HFF-Myc (cell line): ENCODE data around the gene GNMT.

Source experiments
- DNase-seq: peaks from one replicate; pipeline ENCODE4 v3.0.0-alpha.2; 2011; ENCODE audit warnings: low read depth; ENCODE audit errors: extremely low read depth
- H3K4me3 ChIP-seq: replicated peaks from 2 replicates; pipeline ENCODE4 v1.5.1; 2011; ENCODE audit warnings: low read depth, mild to moderate bottlenecking, control low read depth, low read length
- TF ChIP-seq, protein P1 (sequence below): IDR thresholded peaks from 2 replicates; pipeline ENCODE4 v1.5.1; 2012; ENCODE audit warnings: mild to moderate bottlenecking, low read depth, low read length, control low read depth; ENCODE audit errors: missing control alignments

The GNMT gene

DNA sequence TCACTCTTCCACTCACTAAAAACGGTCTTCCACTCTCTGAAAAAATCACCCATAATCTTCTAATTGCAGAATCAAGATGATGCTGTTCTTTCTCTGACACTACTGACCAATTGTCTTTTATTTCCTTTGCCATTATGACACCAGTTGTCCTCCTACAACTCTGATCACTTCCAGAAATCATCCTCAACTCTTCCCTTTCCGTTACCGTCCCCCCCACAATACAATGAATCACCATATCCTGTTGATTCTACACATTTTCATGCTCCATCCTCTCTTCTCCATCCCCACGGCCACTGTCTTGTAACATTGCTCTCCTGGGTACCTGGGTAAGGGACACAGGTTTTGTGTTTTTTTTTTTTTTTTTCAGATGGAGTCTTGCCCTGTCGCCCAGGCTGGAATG is 21.3 kb downstream of the GNMT start:
- DNase-seq = no peak

DNA sequence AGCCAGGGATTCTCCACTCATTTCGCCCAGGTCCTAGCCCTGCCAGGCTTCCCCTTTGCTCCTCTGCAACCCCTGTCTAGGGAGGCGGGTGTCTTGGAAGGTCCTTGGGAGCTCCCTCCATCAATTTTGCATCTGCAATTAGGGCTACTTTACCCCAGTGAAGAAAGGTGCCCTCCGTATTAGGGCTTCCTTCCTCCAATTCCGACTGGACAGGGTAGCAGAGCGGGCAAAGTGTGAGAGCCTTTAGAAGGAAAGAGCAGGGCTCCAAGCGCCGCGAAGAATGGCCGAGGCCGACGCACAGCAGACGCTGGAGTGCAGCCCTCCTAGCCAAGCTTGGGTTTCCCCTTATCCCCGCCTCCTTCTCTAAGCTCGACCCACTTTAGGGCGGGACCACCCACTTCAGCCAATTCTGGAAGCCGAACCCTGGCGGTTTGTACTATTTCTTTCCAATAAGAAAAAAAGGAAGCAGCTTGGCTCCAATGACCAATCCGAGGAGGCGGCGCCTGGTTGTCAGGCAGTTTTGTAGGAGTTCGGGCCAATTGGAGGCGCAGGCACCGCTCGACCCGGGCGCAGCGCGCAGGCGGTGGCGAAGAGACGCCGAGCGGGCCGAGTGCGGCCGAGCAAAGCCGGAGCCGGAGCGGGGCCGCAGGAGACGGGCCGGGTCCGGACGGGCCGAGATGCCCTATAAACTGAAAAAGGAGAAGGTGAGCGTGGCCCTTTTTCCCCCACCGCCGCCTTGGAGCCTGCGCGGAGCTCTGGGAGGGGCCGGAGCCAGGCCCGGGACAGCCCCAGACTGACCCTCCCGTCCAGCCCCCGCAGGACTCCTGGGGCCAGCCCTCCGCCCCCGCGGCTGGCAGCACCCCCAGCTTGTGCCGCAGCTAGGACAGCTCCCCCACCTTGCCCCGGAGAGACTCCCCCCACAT is 23.7 kb downstream of the GNMT start, which contains the start of gene PPP2R5D:
PPP2R5D (plus strand) TSS at position 570 of the 923 bp plus-strand sequence; CDS start at position 678, 108 bp downstream.
- DNase-seq = peak; percentile 97
- peak within 1 kb of the TSS; percentile 73 for H3K4me3 ChIP-seq
- TF ChIP-seq, protein P1, sequence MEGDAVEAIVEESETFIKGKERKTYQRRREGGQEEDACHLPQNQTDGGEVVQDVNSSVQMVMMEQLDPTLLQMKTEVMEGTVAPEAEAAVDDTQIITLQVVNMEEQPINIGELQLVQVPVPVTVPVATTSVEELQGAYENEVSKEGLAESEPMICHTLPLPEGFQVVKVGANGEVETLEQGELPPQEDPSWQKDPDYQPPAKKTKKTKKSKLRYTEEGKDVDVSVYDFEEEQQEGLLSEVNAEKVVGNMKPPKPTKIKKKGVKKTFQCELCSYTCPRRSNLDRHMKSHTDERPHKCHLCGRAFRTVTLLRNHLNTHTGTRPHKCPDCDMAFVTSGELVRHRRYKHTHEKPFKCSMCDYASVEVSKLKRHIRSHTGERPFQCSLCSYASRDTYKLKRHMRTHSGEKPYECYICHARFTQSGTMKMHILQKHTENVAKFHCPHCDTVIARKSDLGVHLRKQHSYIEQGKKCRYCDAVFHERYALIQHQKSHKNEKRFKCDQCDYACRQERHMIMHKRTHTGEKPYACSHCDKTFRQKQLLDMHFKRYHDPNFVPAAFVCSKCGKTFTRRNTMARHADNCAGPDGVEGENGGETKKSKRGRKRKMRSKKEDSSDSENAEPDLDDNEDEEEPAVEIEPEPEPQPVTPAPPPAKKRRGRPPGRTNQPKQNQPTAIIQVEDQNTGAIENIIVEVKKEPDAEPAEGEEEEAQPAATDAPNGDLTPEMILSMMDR = no peak

More for the DNA sequence above, 21.3 kb downstream of the GNMT start:
- H3K4me3 ChIP-seq = no peak overlapping the region
- TF ChIP-seq, protein P1 = no peak

DNA sequence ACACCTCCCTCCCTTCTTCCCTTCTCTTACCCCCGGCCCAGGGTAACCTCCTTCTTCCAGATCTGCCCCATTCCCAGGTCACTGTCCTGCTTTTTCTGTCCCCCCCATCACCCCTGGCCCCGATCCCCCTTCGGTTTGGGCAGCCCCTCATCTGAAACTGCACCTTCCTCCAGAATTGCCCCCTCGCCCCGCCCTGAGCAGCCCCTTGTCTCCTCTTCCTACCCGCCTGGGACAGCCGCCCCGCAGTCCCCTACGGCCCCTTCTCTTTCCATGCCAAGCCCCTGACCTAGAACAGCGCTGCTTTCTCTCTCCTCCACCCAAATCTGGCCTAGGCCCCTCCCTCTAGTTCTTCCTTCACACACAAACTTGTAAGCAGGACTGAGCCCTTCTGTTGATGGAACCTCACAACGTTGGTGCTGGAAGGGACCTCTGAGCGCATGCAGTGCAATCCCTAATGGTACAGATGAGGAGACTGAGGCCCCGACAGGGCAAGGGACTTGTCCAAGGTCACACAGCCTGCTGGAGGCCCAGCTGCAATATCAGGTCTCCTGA is 24.4 kb downstream of the GNMT start:
- DNase-seq = no peak
- TF ChIP-seq, protein P1 = no peak
- H3K4me3 ChIP-seq = peak overlapping the region; percentile 73

DNA sequence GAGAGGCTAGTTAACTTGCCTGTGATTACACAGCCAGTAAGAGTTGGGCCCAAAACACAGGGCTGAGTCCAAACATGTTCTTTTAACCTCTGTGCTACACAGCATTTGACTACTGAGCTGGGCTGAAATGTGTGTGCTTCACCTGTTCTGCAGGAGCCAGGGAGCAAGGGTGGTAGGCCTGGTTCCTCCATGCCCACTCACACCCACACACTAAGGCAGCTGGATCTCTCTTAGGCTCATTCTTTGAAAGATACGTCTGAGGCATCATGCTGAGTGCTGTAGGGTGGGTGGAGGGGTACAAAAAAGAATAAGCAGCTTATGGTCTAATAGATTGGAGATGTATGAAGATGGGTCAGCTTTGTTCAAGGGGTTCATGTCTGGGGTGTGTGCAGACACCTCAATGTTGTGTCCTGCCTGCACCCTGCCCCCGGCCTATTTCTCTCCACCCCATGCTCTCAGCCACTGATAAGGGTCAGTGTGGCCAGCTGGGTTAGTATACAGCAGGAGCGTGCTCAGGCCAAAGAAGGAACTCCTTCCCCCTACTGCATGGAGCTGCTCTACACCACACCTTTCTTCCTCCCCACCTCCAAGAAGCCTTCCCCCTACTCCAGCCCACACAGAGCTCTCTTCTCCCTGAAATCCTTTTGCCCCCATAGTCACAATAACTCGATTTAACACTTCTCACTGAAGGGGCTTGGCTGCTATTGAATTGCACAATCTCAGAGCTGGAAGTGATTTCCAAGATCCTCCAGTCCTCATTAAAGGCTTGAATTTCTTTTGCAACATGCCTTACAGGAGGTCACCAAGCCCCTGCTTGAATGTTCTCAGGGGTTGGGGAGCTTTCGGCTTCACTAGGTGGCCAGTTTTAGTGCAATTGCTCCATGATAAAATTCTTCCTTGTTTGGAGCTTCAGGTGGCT is 27.2 kb downstream of the GNMT start:
- TF ChIP-seq, protein P1 = no peak
- H3K4me3 ChIP-seq = no peak overlapping the region
- no peak for DNase-seq

DNA sequence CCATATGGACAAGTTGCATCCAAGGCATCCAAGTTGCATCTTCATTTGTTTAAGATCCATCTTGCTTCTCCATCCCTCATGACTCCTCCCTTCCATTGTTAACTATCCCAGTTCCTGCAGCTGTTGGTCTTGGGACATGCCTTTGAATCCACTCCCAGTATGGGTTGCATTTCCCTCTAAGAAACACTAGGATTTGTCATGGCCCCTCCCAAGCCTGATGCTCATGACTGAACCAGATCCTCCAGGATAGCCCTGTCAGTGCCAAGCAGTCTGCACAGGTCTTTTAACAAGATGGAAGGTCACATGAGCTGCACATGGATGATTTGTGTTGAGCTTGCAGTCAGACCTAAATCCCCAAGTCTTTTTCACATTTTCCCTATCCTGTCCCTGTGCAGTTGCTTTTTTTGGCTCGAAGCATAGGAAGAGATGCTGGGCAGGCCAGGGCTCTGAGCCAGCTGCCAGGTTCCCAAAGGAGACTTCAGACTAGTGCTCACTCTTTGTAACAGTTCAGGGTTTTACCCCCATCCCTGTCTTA is 28.0 kb downstream of the GNMT start:
- DNase-seq = no peak
- TF ChIP-seq, protein P1 = no peak
- H3K4me3 ChIP-seq = no peak overlapping the region

DNA sequence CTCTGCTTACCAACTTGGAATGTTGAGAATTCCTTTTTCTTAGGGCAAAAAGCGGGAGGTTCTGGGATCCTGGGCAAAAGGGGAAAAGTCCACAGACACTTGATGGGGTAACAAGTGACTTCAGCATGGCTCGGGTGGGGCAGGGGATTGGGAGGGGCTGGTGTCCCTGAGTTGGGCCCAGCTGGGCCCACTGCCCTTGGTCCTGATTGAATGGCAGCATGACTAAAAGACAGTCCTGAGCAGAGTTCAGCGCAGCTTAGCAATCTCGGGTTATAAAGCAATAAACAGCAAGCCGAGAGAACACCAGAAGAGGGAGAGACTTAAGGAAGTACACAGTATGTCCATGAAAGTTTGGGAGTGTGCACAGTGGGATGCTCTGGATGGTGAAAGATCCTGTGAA is 29.4 kb downstream of the GNMT start:
- TF ChIP-seq, protein P1 = no peak

More for the DNA sequence above, 29.4 kb downstream of the GNMT start:
- DNase-seq = no peak
- no peak overlapping the region for H3K4me3 ChIP-seq
